ENCODE measurements around the gene HLA-B.

GRCh38 chr6:31317036-31317435 is 39.9 kb downstream of the HLA-B start:
- TF ChIP-seq POLR2A (IDR thresholded peaks at IDR 0.05; ENCODE audit: low read depth, low read length) (no peak), POLR2AphosphoS5 (IDR thresholded peaks at IDR 0.05; ENCODE audit: low read depth, low read length) (no peak), SPI1 (IDR thresholded peaks at IDR 0.05; ENCODE audit: low read depth, low read length) (no peak)
